PC-9 (cell line): ENCODE measurements around the gene RNF13. TPM values are rescaled to one million over a fixed set of nuclear protein-coding genes. Genes with fewer than 3 reads are reported as not detected.
"Not testable (repeated sequence)": the region's sequence is repeated elsewhere in the genome, so short reads cannot be mapped to it uniquely, and the experiment has no call there.

Experiments
- BruUV-seq: library from RNA; stranded (reverse); fragments of 400-500 nt; replicated peaks from 2 replicates; lab custom pipeline; 2021; lab: Mats Ljungman, UMichigan
- CTCF ChIA-PET: fragments of 300-600 bp; sonication (Branson Sonifier 250); formaldehyde crosslinking; loops from one replicate; lab custom pipeline; 2022; ENCODE audit warnings: antibody characterized with exemption; lab: Charles Lee
- POLR2A ChIA-PET: fragments of 300-600 bp; sonication (Branson Sonifier 250); formaldehyde crosslinking; loops from one replicate; lab custom pipeline; 2022; ENCODE audit warnings: antibody characterized with exemption; ENCODE audit not compliant: unreplicated experiment; lab: Charles Lee
- DNase-seq, 2 experiments: peaks; one replicate each; pipeline versions ENCODE4 v3.0.0 to v3.0.0-alpha.2; 2015 to 2022; ENCODE audit warnings: mixed read lengths in 1 of 2
- H2AFZ ChIP-seq: fragments of 200-600 bp; sonication (generic); 2 replicates; pipeline ENCODE4 v1.8.1; 2017; ENCODE audit warnings: antibody characterized with exemption
- H3F3A ChIP-seq: fragments of 200-600 bp; sonication (generic); 2 replicates; pipeline ENCODE4 v1.8.1; 2017; ENCODE audit warnings: antibody characterized with exemption, mild to moderate bottlenecking, low read depth; ENCODE audit not compliant: insufficient read depth
- H3K27ac ChIP-seq: fragments of 200-600 bp; sonication (generic); 2 replicates; pipeline ENCODE4 v1.6.1; 2016; ENCODE audit warnings: mixed run types
- H3K27me3 ChIP-seq: fragments of 200-600 bp; sonication (generic); 2 replicates; pipeline ENCODE4 v1.6.1; 2016; ENCODE audit warnings: low read depth, mixed run types; ENCODE audit not compliant: insufficient read depth
- H3K36me3 ChIP-seq: fragments of 200-600 bp; sonication (generic); 2 replicates; pipeline ENCODE4 v1.6.1; 2016; ENCODE audit warnings: low read depth, mixed run types
- H3K4me1 ChIP-seq: fragments of 200-600 bp; sonication (generic); replicated peaks from 2 replicates; pipeline ENCODE4 v1.6.1; 2016; ENCODE audit warnings: mixed run types; ENCODE audit not compliant: insufficient read depth
- H3K4me2 ChIP-seq: fragments of 200-600 bp; sonication (generic); 2 replicates; pipeline ENCODE4 v1.6.1; 2017; ENCODE audit warnings: mixed run types
- H3K4me3 ChIP-seq: fragments of 200-600 bp; sonication (generic); 2 replicates; pipeline ENCODE4 v1.6.1; 2016; ENCODE audit warnings: mixed run types
- H3K79me2 ChIP-seq: fragments of 200-600 bp; sonication (generic); 2 replicates; pipeline ENCODE4 v1.6.1; 2017; ENCODE audit warnings: low read depth, mixed run types
- H3K9me2 ChIP-seq: fragments of 200-600 bp; sonication (generic); 2 replicates; pipeline ENCODE4 v1.8.1; 2017; ENCODE audit warnings: mild to moderate bottlenecking; ENCODE audit not compliant: insufficient read depth
- H3K9me3 ChIP-seq: fragments of 200-600 bp; sonication (generic); 2 replicates; pipeline ENCODE4 v1.8.1; 2016; ENCODE audit warnings: low read depth; ENCODE audit not compliant: insufficient read depth
- H4K20me1 ChIP-seq: fragments of 200-600 bp; sonication (generic); 2 replicates; pipeline ENCODE4 v1.8.1; 2017; ENCODE audit not compliant: insufficient read depth
- EZH2 ChIP-seq: fragments of 200-600 bp; sonication (generic); IDR thresholded peaks from 2 replicates; pipeline ENCODE4 v1.8.0; 2017; ENCODE audit warnings: antibody characterized with exemption, low read depth
- intact Hi-C: fragments of 100-400 bp; cut with micrococcal nuclease; formaldehyde crosslinking; loops from one replicate; pipeline ENCODE4 v1.10.0; 2022; ENCODE audit not compliant: unreplicated experiment
- total RNA-seq: library from RNA; stranded (reverse); gene quantifications from 2 replicates; pipeline ENCODE4 v1.2.3, GENCODE V29; 2021
- TF ChIP-seq, protein P1 (sequence below): fragments of 200-600 bp; sonication (generic); conservative IDR thresholded peaks from 2 replicates; pipeline ENCODE4 v1.6.1; 2017; ENCODE audit warnings: mixed run types, antibody characterized with exemption, mild to moderate bottlenecking, moderate library complexity

RNF13 gene
- total RNA-seq, 1 experiment from 2014 or later: 65.0 TPM

DNA sequence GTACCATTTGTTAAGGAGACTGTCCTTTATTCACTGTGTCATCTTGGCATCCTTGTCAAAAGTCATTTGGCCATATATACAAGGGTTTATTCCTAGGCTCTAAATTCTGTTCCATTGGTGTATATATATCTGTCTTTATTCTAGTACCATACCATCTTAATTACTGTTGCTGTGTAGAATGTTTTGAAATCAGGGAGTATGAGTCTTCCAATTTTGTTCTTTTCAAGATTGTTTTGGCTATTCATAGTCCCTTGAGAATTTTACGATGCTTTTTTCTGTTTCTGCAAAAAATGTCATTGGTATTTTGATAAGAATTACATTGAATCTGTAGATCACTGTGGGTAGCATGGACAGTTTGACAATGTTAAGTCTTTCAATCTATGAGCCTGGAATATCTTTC lies 128.9 kb downstream of the RNF13 start:
- intact Hi-C loops: no loop called here
- ChIA-PET CTCF (no interaction called here), POLR2A (no interaction called here)
- Histone ChIP-seq H3K27ac (no peak overlapping the region), H3K4me1 (no peaks in the 10 kb centered on the region), H3K27me3 (no peaks in the 10 kb centered on the region), H3K36me3 (0 out of 2 replicates have a peak, but pooled peaks cover 11% of the 10 kb centered on the region), H3K9me2 (no peaks in the 10 kb centered on the region), H3K79me2 (no peaks in the 10 kb centered on the region), H2AFZ (no peak overlapping the region), H3K4me2 (no peak overlapping the region), H3K9me3 (0 out of 2 replicates have a peak, but pooled peaks cover 9% of the 10 kb centered on the region), H3F3A (peaks cover 12% of the 10 kb centered on the region; the same call in 1 of the 2 replicates), H4K20me1 (no peaks in the 10 kb centered on the region), H3K4me3 (no peak overlapping the region)
- DNase-seq: no peak
- TF ChIP-seq, protein P1, sequence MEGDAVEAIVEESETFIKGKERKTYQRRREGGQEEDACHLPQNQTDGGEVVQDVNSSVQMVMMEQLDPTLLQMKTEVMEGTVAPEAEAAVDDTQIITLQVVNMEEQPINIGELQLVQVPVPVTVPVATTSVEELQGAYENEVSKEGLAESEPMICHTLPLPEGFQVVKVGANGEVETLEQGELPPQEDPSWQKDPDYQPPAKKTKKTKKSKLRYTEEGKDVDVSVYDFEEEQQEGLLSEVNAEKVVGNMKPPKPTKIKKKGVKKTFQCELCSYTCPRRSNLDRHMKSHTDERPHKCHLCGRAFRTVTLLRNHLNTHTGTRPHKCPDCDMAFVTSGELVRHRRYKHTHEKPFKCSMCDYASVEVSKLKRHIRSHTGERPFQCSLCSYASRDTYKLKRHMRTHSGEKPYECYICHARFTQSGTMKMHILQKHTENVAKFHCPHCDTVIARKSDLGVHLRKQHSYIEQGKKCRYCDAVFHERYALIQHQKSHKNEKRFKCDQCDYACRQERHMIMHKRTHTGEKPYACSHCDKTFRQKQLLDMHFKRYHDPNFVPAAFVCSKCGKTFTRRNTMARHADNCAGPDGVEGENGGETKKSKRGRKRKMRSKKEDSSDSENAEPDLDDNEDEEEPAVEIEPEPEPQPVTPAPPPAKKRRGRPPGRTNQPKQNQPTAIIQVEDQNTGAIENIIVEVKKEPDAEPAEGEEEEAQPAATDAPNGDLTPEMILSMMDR: no peak
- no peak for TF ChIP-seq EZH2
- no TSS peak for BruUV-seq

DNA sequence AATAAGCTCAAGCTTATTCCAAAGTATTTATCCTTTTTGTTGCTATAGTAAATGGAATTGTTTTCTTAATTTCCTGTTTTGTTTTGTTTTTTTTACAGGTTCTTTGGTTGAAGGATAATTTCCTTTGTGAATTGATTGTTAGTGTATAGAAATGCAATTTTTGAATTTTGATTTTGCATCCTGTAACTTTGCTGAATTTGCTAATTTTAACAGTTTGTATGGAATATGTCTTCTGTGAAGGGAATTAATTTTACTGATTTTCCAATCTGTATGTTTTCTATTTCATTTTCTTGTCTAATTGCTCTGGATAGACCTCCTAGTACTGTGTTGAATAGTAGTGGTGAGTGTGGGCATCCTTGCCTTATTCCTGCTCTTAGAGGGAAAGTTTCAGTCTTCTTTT lies 129.4 kb downstream of the RNF13 start:
- Histone ChIP-seq H3K79me2 (no peaks in the 10 kb centered on the region), H3K4me2 (no peak overlapping the region), H4K20me1 (no peaks in the 10 kb centered on the region), H2AFZ (no peak overlapping the region), H3K27ac (no peak overlapping the region), H3K27me3 (no peaks in the 10 kb centered on the region), H3K9me3 (0 out of 2 replicates have a peak, but pooled peaks cover 9% of the 10 kb centered on the region), H3K9me2 (no peaks in the 10 kb centered on the region), H3K36me3 (0 out of 2 replicates have a peak, but pooled peaks cover 11% of the 10 kb centered on the region), H3K4me1 (no peaks in the 10 kb centered on the region), H3K4me3 (no peak overlapping the region), H3F3A (peaks cover 12% of the 10 kb centered on the region; the same call in 1 of the 2 replicates)
- intact Hi-C loops: no loop called here
- TF ChIP-seq, protein P1: no peak
- TF ChIP-seq EZH2: no peak
- ChIA-PET CTCF (no interaction called here), POLR2A (no interaction called here)
- no TSS peak for BruUV-seq
- no peak for DNase-seq

DNA sequence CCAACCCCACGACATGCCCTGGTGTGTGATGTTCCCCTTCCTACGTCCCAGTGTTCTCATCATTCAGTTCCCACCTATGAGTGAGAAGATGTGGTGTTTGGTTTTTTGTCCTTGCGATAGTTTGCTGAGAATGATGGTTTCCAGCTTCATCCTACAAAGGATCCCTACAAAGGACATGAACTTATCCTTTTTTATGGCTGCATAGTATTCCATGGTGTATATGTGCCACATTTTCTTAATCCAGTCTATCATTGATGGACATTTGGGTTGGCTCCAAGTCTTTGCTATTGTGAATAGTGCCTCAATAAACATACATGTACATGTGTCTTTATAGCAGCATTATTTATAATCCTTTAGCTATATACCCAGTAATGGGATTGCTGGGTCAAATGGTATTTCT lies 131.0 kb downstream of the RNF13 start:
- CTCF ChIA-PET, H3K27ac ChIP-seq: not testable (repeated sequence)

DNA sequence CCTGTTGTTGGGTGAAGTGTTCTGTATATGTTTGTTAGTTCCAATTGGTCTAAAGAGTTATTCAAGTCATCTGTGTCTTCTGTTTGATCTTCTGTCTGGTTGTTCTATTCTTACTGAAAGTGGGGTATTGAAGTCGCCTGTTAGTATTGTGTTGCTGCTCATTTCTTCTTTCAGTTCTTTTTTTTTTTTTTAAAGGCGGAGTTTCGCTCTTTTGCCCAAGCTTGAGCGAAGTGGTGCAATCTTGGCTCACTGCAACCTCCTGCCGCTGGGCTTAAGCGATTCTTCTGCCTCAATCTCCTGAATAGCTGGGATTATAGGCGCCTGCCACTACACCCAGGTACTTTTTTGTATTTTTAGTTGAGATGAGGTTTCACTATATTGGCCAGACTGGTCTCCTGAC lies 134.2 kb downstream of the RNF13 start:
- H2AFZ ChIP-seq: no peak overlapping the region
- intact Hi-C loops: no loop called here
- no peaks in the 10 kb centered on the region for H3K4me1 ChIP-seq
- no peaks in the 10 kb centered on the region for H3K27me3 ChIP-seq
- peaks cover 10% of the 10 kb centered on the region; the same call in 1 of the 2 replicates for H3F3A ChIP-seq
- TF ChIP-seq, protein P1: no peak
- TF ChIP-seq EZH2: no peak
- no peak overlapping the region for H3K27ac ChIP-seq
- no peak for DNase-seq
- BruUV-seq: no TSS peak
- no peaks in the 10 kb centered on the region for H4K20me1 ChIP-seq
- no peaks in the 10 kb centered on the region; the same call in 1 of the 2 replicates for H3K79me2 ChIP-seq
- 0 out of 2 replicates have a peak, but pooled peaks cover 4% of the 10 kb centered on the region for H3K9me3 ChIP-seq
- CTCF ChIA-PET: no interaction called here
- H3K4me2 ChIP-seq: no peak overlapping the region
- H3K36me3 ChIP-seq: 0 out of 2 replicates have a peak, but pooled peaks cover 8% of the 10 kb centered on the region
- POLR2A ChIA-PET: no interaction called here
- H3K4me3 ChIP-seq: no peak overlapping the region
- H3K9me2 ChIP-seq: no peaks in the 10 kb centered on the region

More for the DNA sequence above, 131.0 kb downstream of the RNF13 start:
- H3K9me3 ChIP-seq, H2AFZ ChIP-seq, H4K20me1 ChIP-seq, H3K27me3 ChIP-seq, H3K79me2 ChIP-seq, intact Hi-C loops, H3K4me3 ChIP-seq, POLR2A ChIA-PET, H3K4me2 ChIP-seq, DNase-seq, H3K4me1 ChIP-seq, H3K9me2 ChIP-seq, BruUV-seq: not testable (repeated sequence)
- Histone ChIP-seq H3F3A (peaks cover 19% of the 10 kb centered on the region; the same call in 1 of the 2 replicates), H3K36me3 (0 out of 2 replicates have a peak, but pooled peaks cover 11% of the 10 kb centered on the region)
